WTC11 (cell line): ENCODE data around the gene RSL1D1. TPM values are rescaled to one million over a fixed set of nuclear protein-coding genes. Genes with fewer than 3 reads are reported as not detected.
A peak's percentile ranks its signal among the peaks of the same experiment; 100 is the strongest.

Experiments used
- ATAC-seq: fragments of 200-7000 bp; cut with Tn5 transposase; 2 replicates; pipeline ENCODE4 v1.10.0; 2021; ENCODE audit warnings: mild to moderate bottlenecking, moderate library complexity
- CTCF ChIA-PET: fragments of 300-600 bp; sonication (Branson Sonifier 250); formaldehyde crosslinking; loops from one replicate; lab custom pipeline; 2021; ENCODE audit warnings: antibody characterized with exemption; lab: Charles Lee
- POLR2A ChIA-PET: fragments of 350-600 bp; sonication (Branson Sonifier 250); formaldehyde crosslinking; loops from one replicate; lab custom pipeline; 2021; ENCODE audit warnings: antibody characterized with exemption; lab: Charles Lee
- DNase-seq: peaks from one replicate; pipeline ENCODE4 v3.0.0; 2021; ENCODE audit warnings: low spot score
- H3K27ac Mint-ChIP-seq: 2 replicates; pipeline ENCODE4 v1.8.0; 2021; ENCODE audit warnings: mixed read lengths
- H3K27me3 Mint-ChIP-seq: 2 replicates; pipeline ENCODE4 v1.8.0; 2021; ENCODE audit warnings: low read depth, mild to moderate bottlenecking, moderate library complexity, mixed read lengths
- H3K36me3 Mint-ChIP-seq: 2 replicates; pipeline ENCODE4 v1.8.0; 2021; ENCODE audit warnings: mixed read lengths
- H3K4me1 Mint-ChIP-seq: 2 replicates; pipeline ENCODE4 v1.8.0; 2022; ENCODE audit warnings: mixed read lengths
- H3K4me3 Mint-ChIP-seq: 2 replicates; pipeline ENCODE4 v1.8.0; 2021; ENCODE audit warnings: mild to moderate bottlenecking, moderate library complexity, mixed read lengths
- H3K9me3 Mint-ChIP-seq: 2 replicates; pipeline ENCODE4 v1.8.0; 2021; ENCODE audit warnings: mixed read lengths
- GRHL2 ChIP-seq: fragments of 250-450 bp; sonication (Bioruptor Pico); IDR thresholded peaks from 2 replicates; pipeline ENCODE4 v1.8.0; 2022; ENCODE audit warnings: mild to moderate bottlenecking, moderate library complexity; ENCODE audit not compliant: insufficient replicate concordance, severe bottlenecking
- HMGA2 ChIP-seq: fragments of 250-450 bp; sonication (Bioruptor Pico); IDR thresholded peaks from 2 replicates; pipeline ENCODE4 v1.4.0; 2021; ENCODE audit warnings: mild to moderate bottlenecking, moderate library complexity
- MYBL2 ChIP-seq: sonication (generic); formaldehyde crosslinking; IDR thresholded peaks from 2 replicates; pipeline ENCODE4 v1.8.1; 2023; ENCODE audit warnings: mild to moderate bottlenecking, moderate library complexity, missing genetic modification reagents
- NFYB ChIP-seq: sonication (generic); formaldehyde crosslinking; conservative IDR thresholded peaks from 2 replicates; pipeline ENCODE4 v1.8.0; 2022; ENCODE audit warnings: low read depth, missing genetic modification reagents
- SOX15 ChIP-seq: fragments of 250-450 bp; sonication (Bioruptor Pico); IDR thresholded peaks from 2 replicates; pipeline ENCODE4 v1.9.0; 2021; ENCODE audit warnings: mild to moderate bottlenecking
- TCF7 ChIP-seq: sonication (generic); formaldehyde crosslinking; IDR thresholded peaks from 2 replicates; pipeline ENCODE4 v1.8.0; 2022; ENCODE audit warnings: mild to moderate bottlenecking, low read depth, missing genetic modification reagents, moderate library complexity
- TEAD4 ChIP-seq: sonication (generic); formaldehyde crosslinking; IDR thresholded peaks from 2 replicates; pipeline ENCODE4 v1.8.0; 2022; ENCODE audit warnings: mild to moderate bottlenecking, missing genetic modification reagents
- ZBTB21 ChIP-seq: sonication (generic); formaldehyde crosslinking; IDR thresholded peaks from 2 replicates; pipeline ENCODE4 v1.8.1; 2023; ENCODE audit warnings: mild to moderate bottlenecking, missing genetic modification reagents, borderline replicate concordance
- ZNF219 ChIP-seq: sonication (generic); formaldehyde crosslinking; IDR thresholded peaks from 2 replicates; pipeline ENCODE4 v1.8.0; 2023; ENCODE audit warnings: missing genetic modification reagents, mild to moderate bottlenecking, borderline replicate concordance
- ZNF671 ChIP-seq: fragments of 250-450 bp; sonication (Bioruptor Pico); IDR thresholded peaks from 2 replicates; pipeline ENCODE4 v1.8.0; 2021; ENCODE audit warnings: mild to moderate bottlenecking
- total RNA-seq: library from RNA; stranded (reverse); gene quantifications from 3 replicates; pipeline ENCODE4 v1.2.3, GENCODE V29; 2021
- TF ChIP-seq, protein P1 (sequence below): fragments of 250-450 bp; sonication (Bioruptor Pico); IDR thresholded peaks from 2 replicates; pipeline ENCODE4 v2.1.2; 2022; ENCODE audit warnings: mild to moderate bottlenecking, moderate library complexity
- TF ChIP-seq, protein P2 (sequence below): sonication (generic); formaldehyde crosslinking; IDR thresholded peaks from 2 replicates; pipeline ENCODE4 v1.8.0; 2023; ENCODE audit warnings: mild to moderate bottlenecking, missing genetic modification reagents
- TF ChIP-seq, protein P3 (sequence below): sonication (generic); formaldehyde crosslinking; IDR thresholded peaks from 2 replicates; pipeline ENCODE4 v1.8.1; 2023; ENCODE audit warnings: mild to moderate bottlenecking, missing genetic modification reagents
- TF ChIP-seq, protein P4 (sequence below): sonication (generic); formaldehyde crosslinking; IDR thresholded peaks from 2 replicates; pipeline ENCODE4 v1.8.1; 2023; ENCODE audit warnings: mild to moderate bottlenecking, missing genetic modification reagents
- TF ChIP-seq, protein P5 (sequence below): fragments of 200-600 bp; IDR thresholded peaks from 2 replicates; pipeline ENCODE4 v1.8.0; 2022; ENCODE audit warnings: antibody characterized with exemption
- TF ChIP-seq, protein P6 (sequence below): fragments of 250-450 bp; sonication (Bioruptor Pico); IDR thresholded peaks from 2 replicates; pipeline ENCODE4 v1.9.0; 2021; ENCODE audit warnings: mild to moderate bottlenecking
- TF ChIP-seq, protein P7 (sequence below): sonication (generic); formaldehyde crosslinking; IDR thresholded peaks from 2 replicates; pipeline ENCODE4 v1.8.1; 2023; ENCODE audit warnings: mild to moderate bottlenecking, missing genetic modification reagents, moderate library complexity
- TF ChIP-seq, protein P8 (sequence below): sonication (generic); formaldehyde crosslinking; IDR thresholded peaks from 2 replicates; pipeline ENCODE4 v1.8.1; 2023; ENCODE audit warnings: mild to moderate bottlenecking, missing genetic modification reagents, borderline replicate concordance
- TF ChIP-seq, protein P9 (sequence below): sonication (generic); formaldehyde crosslinking; IDR thresholded peaks from 2 replicates; pipeline ENCODE4 v1.8.0; 2023; ENCODE audit warnings: missing genetic modification reagents

RSL1D1 gene
- total RNA-seq, 1 experiment from 2014 or later, result 227 TPM

DNA sequence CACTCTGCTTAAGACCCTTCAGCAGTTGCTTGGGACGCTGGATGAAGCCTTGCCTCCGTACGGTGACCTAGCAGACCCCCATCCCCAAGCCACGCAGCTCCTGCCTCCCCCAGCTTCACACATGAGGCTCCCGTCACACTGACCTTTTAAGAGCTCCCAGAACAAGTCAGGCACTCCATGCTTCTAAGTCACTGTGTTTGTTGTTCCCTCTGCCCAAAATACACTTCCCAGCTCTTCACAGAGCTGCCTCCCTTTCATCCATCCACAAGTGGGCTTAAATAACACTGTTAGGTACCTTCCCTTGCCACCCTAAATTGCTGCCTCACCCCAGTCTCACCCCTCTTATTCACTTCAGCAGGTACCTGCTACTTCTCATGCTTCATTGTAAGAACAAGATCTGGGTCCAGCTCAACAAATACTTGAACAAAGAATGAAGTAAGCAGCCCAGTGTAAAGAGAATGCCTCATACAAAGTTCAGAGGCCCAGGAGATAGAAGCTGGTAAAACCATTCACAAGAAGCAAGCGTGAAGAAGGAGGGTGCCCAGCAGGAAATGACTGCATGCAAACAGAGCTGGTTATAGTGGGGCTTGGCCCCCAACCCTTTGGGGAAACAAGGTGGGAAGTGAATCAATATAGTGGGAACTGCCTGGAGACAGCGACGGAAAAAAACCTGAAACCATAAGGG is 60.1 kb downstream of the RSL1D1 start:
- peak overlapping the region; percentile 67 for H3K27ac Mint-ChIP-seq
- ChIA-PET POLR2A (no interaction called here), CTCF (no interaction called here)
- no peak overlapping the region for H3K4me3 Mint-ChIP-seq
- ATAC-seq (no peak), DNase-seq (no peak)
- peaks cover 29% of the 10 kb centered on the region for H3K4me1 Mint-ChIP-seq
- H3K27me3 Mint-ChIP-seq, result no peaks in the 10 kb centered on the region
- peaks cover 7% of the 10 kb centered on the region; the same call in 1 of the 2 replicates for H3K36me3 Mint-ChIP-seq
- H3K9me3 Mint-ChIP-seq, result no peaks in the 10 kb centered on the region
- TF ChIP-seq NFYB (CRISPR knock-in tag), result no peak
- TF ChIP-seq, protein P1, sequence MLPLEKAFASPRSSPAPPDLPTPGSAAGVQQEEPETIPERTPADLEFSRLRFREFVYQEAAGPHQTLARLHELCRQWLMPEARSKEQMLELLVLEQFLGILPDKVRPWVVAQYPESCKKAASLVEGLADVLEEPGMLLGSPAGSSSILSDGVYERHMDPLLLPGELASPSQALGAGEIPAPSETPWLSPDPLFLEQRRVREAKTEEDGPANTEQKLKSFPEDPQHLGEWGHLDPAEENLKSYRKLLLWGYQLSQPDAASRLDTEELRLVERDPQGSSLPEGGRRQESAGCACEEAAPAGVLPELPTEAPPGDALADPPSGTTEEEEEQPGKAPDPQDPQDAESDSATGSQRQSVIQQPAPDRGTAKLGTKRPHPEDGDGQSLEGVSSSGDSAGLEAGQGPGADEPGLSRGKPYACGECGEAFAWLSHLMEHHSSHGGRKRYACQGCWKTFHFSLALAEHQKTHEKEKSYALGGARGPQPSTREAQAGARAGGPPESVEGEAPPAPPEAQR, result no peak
- no peak for TF ChIP-seq TCF7 (CRISPR knock-in tag)
- no peak for TF ChIP-seq TEAD4
- no peak for TF ChIP-seq HMGA2
- TF ChIP-seq, protein P2, sequence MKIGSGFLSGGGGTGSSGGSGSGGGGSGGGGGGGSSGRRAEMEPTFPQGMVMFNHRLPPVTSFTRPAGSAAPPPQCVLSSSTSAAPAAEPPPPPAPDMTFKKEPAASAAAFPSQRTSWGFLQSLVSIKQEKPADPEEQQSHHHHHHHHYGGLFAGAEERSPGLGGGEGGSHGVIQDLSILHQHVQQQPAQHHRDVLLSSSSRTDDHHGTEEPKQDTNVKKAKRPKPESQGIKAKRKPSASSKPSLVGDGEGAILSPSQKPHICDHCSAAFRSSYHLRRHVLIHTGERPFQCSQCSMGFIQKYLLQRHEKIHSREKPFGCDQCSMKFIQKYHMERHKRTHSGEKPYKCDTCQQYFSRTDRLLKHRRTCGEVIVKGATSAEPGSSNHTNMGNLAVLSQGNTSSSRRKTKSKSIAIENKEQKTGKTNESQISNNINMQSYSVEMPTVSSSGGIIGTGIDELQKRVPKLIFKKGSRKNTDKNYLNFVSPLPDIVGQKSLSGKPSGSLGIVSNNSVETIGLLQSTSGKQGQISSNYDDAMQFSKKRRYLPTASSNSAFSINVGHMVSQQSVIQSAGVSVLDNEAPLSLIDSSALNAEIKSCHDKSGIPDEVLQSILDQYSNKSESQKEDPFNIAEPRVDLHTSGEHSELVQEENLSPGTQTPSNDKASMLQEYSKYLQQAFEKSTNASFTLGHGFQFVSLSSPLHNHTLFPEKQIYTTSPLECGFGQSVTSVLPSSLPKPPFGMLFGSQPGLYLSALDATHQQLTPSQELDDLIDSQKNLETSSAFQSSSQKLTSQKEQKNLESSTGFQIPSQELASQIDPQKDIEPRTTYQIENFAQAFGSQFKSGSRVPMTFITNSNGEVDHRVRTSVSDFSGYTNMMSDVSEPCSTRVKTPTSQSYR (CRISPR knock-in tag), result no peak
- TF ChIP-seq SOX15 (CRISPR knock-in tag), result no peak
- TF ChIP-seq, protein P3, sequence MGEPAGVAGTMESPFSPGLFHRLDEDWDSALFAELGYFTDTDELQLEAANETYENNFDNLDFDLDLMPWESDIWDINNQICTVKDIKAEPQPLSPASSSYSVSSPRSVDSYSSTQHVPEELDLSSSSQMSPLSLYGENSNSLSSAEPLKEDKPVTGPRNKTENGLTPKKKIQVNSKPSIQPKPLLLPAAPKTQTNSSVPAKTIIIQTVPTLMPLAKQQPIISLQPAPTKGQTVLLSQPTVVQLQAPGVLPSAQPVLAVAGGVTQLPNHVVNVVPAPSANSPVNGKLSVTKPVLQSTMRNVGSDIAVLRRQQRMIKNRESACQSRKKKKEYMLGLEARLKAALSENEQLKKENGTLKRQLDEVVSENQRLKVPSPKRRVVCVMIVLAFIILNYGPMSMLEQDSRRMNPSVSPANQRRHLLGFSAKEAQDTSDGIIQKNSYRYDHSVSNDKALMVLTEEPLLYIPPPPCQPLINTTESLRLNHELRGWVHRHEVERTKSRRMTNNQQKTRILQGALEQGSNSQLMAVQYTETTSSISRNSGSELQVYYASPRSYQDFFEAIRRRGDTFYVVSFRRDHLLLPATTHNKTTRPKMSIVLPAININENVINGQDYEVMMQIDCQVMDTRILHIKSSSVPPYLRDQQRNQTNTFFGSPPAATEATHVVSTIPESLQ (CRISPR knock-in tag), result no peak
- no peak for TF ChIP-seq MYBL2 (CRISPR knock-in tag)
- no peak for TF ChIP-seq ZBTB21 (CRISPR knock-in tag)
- TF ChIP-seq, protein P4, sequence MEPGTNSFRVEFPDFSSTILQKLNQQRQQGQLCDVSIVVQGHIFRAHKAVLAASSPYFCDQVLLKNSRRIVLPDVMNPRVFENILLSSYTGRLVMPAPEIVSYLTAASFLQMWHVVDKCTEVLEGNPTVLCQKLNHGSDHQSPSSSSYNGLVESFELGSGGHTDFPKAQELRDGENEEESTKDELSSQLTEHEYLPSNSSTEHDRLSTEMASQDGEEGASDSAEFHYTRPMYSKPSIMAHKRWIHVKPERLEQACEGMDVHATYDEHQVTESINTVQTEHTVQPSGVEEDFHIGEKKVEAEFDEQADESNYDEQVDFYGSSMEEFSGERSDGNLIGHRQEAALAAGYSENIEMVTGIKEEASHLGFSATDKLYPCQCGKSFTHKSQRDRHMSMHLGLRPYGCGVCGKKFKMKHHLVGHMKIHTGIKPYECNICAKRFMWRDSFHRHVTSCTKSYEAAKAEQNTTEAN (CRISPR knock-in tag), result no peak
- TF ChIP-seq, protein P5, sequence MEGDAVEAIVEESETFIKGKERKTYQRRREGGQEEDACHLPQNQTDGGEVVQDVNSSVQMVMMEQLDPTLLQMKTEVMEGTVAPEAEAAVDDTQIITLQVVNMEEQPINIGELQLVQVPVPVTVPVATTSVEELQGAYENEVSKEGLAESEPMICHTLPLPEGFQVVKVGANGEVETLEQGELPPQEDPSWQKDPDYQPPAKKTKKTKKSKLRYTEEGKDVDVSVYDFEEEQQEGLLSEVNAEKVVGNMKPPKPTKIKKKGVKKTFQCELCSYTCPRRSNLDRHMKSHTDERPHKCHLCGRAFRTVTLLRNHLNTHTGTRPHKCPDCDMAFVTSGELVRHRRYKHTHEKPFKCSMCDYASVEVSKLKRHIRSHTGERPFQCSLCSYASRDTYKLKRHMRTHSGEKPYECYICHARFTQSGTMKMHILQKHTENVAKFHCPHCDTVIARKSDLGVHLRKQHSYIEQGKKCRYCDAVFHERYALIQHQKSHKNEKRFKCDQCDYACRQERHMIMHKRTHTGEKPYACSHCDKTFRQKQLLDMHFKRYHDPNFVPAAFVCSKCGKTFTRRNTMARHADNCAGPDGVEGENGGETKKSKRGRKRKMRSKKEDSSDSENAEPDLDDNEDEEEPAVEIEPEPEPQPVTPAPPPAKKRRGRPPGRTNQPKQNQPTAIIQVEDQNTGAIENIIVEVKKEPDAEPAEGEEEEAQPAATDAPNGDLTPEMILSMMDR, result no peak
- TF ChIP-seq, protein P6, sequence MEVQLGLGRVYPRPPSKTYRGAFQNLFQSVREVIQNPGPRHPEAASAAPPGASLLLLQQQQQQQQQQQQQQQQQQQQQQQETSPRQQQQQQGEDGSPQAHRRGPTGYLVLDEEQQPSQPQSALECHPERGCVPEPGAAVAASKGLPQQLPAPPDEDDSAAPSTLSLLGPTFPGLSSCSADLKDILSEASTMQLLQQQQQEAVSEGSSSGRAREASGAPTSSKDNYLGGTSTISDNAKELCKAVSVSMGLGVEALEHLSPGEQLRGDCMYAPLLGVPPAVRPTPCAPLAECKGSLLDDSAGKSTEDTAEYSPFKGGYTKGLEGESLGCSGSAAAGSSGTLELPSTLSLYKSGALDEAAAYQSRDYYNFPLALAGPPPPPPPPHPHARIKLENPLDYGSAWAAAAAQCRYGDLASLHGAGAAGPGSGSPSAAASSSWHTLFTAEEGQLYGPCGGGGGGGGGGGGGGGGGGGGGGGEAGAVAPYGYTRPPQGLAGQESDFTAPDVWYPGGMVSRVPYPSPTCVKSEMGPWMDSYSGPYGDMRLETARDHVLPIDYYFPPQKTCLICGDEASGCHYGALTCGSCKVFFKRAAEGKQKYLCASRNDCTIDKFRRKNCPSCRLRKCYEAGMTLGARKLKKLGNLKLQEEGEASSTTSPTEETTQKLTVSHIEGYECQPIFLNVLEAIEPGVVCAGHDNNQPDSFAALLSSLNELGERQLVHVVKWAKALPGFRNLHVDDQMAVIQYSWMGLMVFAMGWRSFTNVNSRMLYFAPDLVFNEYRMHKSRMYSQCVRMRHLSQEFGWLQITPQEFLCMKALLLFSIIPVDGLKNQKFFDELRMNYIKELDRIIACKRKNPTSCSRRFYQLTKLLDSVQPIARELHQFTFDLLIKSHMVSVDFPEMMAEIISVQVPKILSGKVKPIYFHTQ (CRISPR knock-in tag), result no peak
- no peak for TF ChIP-seq GRHL2 (CRISPR knock-in tag)
- TF ChIP-seq, protein P7, sequence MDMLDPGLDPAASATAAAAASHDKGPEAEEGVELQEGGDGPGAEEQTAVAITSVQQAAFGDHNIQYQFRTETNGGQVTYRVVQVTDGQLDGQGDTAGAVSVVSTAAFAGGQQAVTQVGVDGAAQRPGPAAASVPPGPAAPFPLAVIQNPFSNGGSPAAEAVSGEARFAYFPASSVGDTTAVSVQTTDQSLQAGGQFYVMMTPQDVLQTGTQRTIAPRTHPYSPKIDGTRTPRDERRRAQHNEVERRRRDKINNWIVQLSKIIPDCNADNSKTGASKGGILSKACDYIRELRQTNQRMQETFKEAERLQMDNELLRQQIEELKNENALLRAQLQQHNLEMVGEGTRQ (CRISPR knock-in tag), result no peak
- TF ChIP-seq, protein P8, sequence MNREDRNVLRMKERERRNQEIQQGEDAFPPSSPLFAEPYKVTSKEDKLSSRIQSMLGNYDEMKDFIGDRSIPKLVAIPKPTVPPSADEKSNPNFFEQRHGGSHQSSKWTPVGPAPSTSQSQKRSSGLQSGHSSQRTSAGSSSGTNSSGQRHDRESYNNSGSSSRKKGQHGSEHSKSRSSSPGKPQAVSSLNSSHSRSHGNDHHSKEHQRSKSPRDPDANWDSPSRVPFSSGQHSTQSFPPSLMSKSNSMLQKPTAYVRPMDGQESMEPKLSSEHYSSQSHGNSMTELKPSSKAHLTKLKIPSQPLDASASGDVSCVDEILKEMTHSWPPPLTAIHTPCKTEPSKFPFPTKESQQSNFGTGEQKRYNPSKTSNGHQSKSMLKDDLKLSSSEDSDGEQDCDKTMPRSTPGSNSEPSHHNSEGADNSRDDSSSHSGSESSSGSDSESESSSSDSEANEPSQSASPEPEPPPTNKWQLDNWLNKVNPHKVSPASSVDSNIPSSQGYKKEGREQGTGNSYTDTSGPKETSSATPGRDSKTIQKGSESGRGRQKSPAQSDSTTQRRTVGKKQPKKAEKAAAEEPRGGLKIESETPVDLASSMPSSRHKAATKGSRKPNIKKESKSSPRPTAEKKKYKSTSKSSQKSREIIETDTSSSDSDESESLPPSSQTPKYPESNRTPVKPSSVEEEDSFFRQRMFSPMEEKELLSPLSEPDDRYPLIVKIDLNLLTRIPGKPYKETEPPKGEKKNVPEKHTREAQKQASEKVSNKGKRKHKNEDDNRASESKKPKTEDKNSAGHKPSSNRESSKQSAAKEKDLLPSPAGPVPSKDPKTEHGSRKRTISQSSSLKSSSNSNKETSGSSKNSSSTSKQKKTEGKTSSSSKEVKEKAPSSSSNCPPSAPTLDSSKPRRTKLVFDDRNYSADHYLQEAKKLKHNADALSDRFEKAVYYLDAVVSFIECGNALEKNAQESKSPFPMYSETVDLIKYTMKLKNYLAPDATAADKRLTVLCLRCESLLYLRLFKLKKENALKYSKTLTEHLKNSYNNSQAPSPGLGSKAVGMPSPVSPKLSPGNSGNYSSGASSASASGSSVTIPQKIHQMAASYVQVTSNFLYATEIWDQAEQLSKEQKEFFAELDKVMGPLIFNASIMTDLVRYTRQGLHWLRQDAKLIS (CRISPR knock-in tag), result no peak
- TF ChIP-seq, protein P9, sequence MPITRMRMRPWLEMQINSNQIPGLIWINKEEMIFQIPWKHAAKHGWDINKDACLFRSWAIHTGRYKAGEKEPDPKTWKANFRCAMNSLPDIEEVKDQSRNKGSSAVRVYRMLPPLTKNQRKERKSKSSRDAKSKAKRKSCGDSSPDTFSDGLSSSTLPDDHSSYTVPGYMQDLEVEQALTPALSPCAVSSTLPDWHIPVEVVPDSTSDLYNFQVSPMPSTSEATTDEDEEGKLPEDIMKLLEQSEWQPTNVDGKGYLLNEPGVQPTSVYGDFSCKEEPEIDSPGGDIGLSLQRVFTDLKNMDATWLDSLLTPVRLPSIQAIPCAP (CRISPR knock-in tag), result no peak
- no peak for TF ChIP-seq ZNF671 (CRISPR knock-in tag)
- TF ChIP-seq ZNF219, result no peak
